Endothelial cell of umbilical vein (primary cell): ENCODE data around the gene KDM4C. TPM values are rescaled to one million over a fixed set of nuclear protein-coding genes. Genes with fewer than 3 reads are reported as not detected.

Source experiments
- BruUV-seq: library from RNA; stranded (reverse); fragments of 400-500 nt; replicated peaks from 2 replicates; lab custom pipeline; 2021; lab: Mats Ljungman, UMichigan
- CTCF ChIA-PET: fragments of 300-600, 350-600 bp; sonication (Branson Sonifier 250); formaldehyde crosslinking; loops from one replicate; lab custom pipeline; 2021; ENCODE audit warnings: antibody characterized with exemption, inconsistent platforms; lab: Charles Lee
- POLR2A ChIA-PET: fragments of 300-600, 350-600 bp; sonication (Branson Sonifier 250); formaldehyde crosslinking; loops from one replicate; lab custom pipeline; 2021; ENCODE audit warnings: antibody characterized with exemption, inconsistent platforms; lab: Charles Lee
- DNase-seq: peaks from one replicate; pipeline ENCODE4 v3.0.0-alpha.2; 2011; ENCODE audit warnings: low read depth, low spot score
- FAIRE-seq: peaks from 2 replicates; lab custom pipeline; 2011; peaks lifted over from hg19 to GRCh38; lab: Jason Lieb, UNC
- H2AFZ ChIP-seq: 2 replicates; pipeline ENCODE4 v1.6.0; 2012; ENCODE audit warnings: low read depth, low read length, control low read depth, inconsistent platforms
- H3K27ac ChIP-seq: 2 replicates; pipeline ENCODE4 v1.5.1; 2011; ENCODE audit warnings: low read depth, mild to moderate bottlenecking, control low read depth, low read length, moderate library complexity; ENCODE audit not compliant: insufficient read depth
- H3K27me3 ChIP-seq, 2 experiments: 2 replicates each; pipeline versions ENCODE4 v1.6.0 to v1.6.1; 2011; ENCODE audit warnings: low read length in 2 of 2, mixed read lengths in 1 of 2; ENCODE audit not compliant: control insufficient read depth in 2 of 2, insufficient read depth in 2 of 2
- H3K36me3 ChIP-seq, 2 experiments: 2 replicates in 1 of 2; 3 replicates in 1 of 2; pipeline ENCODE4 v1.5.1; 2011; ENCODE audit warnings: low read length in 2 of 2, mild to moderate bottlenecking in 1 of 2, moderate library complexity in 1 of 2; ENCODE audit not compliant: control insufficient read depth in 2 of 2, insufficient read depth in 2 of 2; ENCODE audit errors: extremely low read depth in 1 of 2
- H3K4me1 ChIP-seq: 3 replicates; pipeline ENCODE4 v1.5.1; 2011; ENCODE audit warnings: mild to moderate bottlenecking, low read length; ENCODE audit not compliant: control insufficient read depth, insufficient read depth; ENCODE audit errors: extremely low read depth
- H3K4me2 ChIP-seq: 2 replicates; pipeline ENCODE4 v1.6.1; 2011; ENCODE audit warnings: low read length, control low read depth, mixed read lengths; ENCODE audit not compliant: insufficient read depth
- H3K4me3 ChIP-seq, 3 experiments: fragments of 200-600 bp in 1 of 3; sonication (generic), shearing (Covaris generic) in 1 of 3; replicated peaks in 1 of 3; 2 replicates each; pipeline ENCODE4 v1.5.1; 2011 to 2016; ENCODE audit warnings: control low read depth in 3 of 3, low read length in 3 of 3, mild to moderate bottlenecking in 2 of 3, inconsistent platforms in 1 of 3, low read depth in 1 of 3, moderate library complexity in 1 of 3; ENCODE audit not compliant: insufficient read depth in 1 of 3
- H3K79me2 ChIP-seq: 2 replicates; pipeline ENCODE4 v1.6.0; 2012; ENCODE audit warnings: low read length, inconsistent platforms; ENCODE audit not compliant: control insufficient read depth, insufficient read depth
- H3K9ac ChIP-seq: replicated peaks from 2 replicates; pipeline ENCODE3; 2011; ENCODE audit warnings: low read length, control low read depth; ENCODE audit not compliant: insufficient read depth; ENCODE audit errors: extremely low read depth
- H3K9me1 ChIP-seq: replicated peaks from 3 replicates; pipeline ENCODE4 v1.6.0; 2011; ENCODE audit warnings: mild to moderate bottlenecking, low read length; ENCODE audit not compliant: control insufficient read depth, insufficient read depth; ENCODE audit errors: extremely low read depth
- H3K9me3 ChIP-seq: replicated peaks from 2 replicates; pipeline ENCODE4 v1.5.1; 2012; ENCODE audit warnings: low read length, inconsistent platforms; ENCODE audit not compliant: control insufficient read depth, insufficient read depth
- H4K20me1 ChIP-seq: replicated peaks from 2 replicates; pipeline ENCODE3; 2011; ENCODE audit warnings: mild to moderate bottlenecking, low read length; ENCODE audit not compliant: control insufficient read depth, insufficient read depth; ENCODE audit errors: extremely low read depth
- CTCF ChIP-seq, 2 donors: IDR thresholded peaks; 1 replicate in 1 of 2; 2 replicates in 1 of 2; pipeline ENCODE4 v1.5.1; 2011; ENCODE audit warnings: low read length in 2 of 2, mild to moderate bottlenecking in 2 of 2, moderate library complexity in 2 of 2, control low read depth in 1 of 2, inconsistent platforms in 1 of 2, low read depth in 1 of 2; ENCODE audit not compliant: insufficient read depth in 1 of 2; ENCODE audit errors: extremely low read depth in 1 of 2
- EZH2 ChIP-seq: IDR thresholded peaks from 2 replicates; pipeline ENCODE4 v1.6.1; 2012; ENCODE audit warnings: borderline replicate concordance, low read depth, mild to moderate bottlenecking, moderate library complexity, low read length, inconsistent platforms; ENCODE audit not compliant: severe bottlenecking
- FOS ChIP-seq: IDR thresholded peaks from 2 replicates; pipeline ENCODE4 v1.6.1; 2011; ENCODE audit warnings: mild to moderate bottlenecking, low read length, moderate library complexity, borderline replicate concordance; ENCODE audit not compliant: insufficient read depth
- GATA2 ChIP-seq: IDR thresholded peaks from 2 replicates; pipeline ENCODE4 v1.7.0; 2011; ENCODE audit warnings: low read depth, mild to moderate bottlenecking, moderate library complexity, mixed read lengths, low read length; ENCODE audit not compliant: insufficient read length, insufficient read depth
- JUN ChIP-seq: IDR thresholded peaks from 2 replicates; pipeline ENCODE4 v1.6.1; 2011; ENCODE audit warnings: borderline replicate concordance, low read depth; ENCODE audit not compliant: insufficient read length, insufficient read depth
- MAX ChIP-seq: IDR thresholded peaks from 2 replicates; pipeline ENCODE4 v1.6.1; 2011; ENCODE audit not compliant: insufficient read depth, insufficient read length
- MYC ChIP-seq: IDR thresholded peaks from one replicate; pipeline ENCODE4 v1.6.1; 2011; ENCODE audit warnings: mild to moderate bottlenecking, low read depth, low read length
- POLR2A ChIP-seq: IDR thresholded peaks from 2 replicates; pipeline ENCODE4 v1.6.1; 2012; ENCODE audit warnings: low read depth, mild to moderate bottlenecking, control low read depth, low read length
- POLR2AphosphoS5 ChIP-seq: IDR thresholded peaks from 2 replicates; pipeline ENCODE4 v1.6.1; 2012; ENCODE audit warnings: low read depth, mild to moderate bottlenecking, control low read depth, low read length, moderate library complexity; ENCODE audit not compliant: insufficient read depth
- dilution Hi-C: fragments of 300-500 bp; cut with MboI; formaldehyde crosslinking; loops from one replicate; pipeline ENCODE4 v1.15.0; 2019; ENCODE audit warnings: low sequenced_read_pairs; ENCODE audit not compliant: extremely low pct_ligation_motif_present
- intact Hi-C: fragments of 100-400 bp; cut with micrococcal nuclease; formaldehyde crosslinking; loops from one replicate; pipeline ENCODE4 v1.10.0; 2022
- polyA plus RNA-seq, 4 experiments: library from polyadenylated mRNA; depleted of rRNA in 3 of 4; stranded (reverse) in 3 of 4; unstranded in 1 of 4; fragments of >200 nt; gene quantifications; 2 replicates each; pipeline versions ENCODE4 v1.2.1 to v1.2.3, GENCODE V29; 2011 to 2012; ENCODE audit warnings: missing spikeins in 1 of 4
- total RNA-seq: library from RNA; stranded (reverse); gene quantifications from 2 replicates; pipeline ENCODE4 v1.2.3, GENCODE V29; 2021

The KDM4C gene
- total and polyA plus RNA-seq, 2 donors (not counting 3 experiments of a cell fraction or from before 2014, with no cell fraction given) = 5.4 to 15.0 TPM

- Histone ChIP-seq H3K9ac (no peak overlapping the region), H4K20me1 (no peaks in the 10 kb centered on the region), H3K27me3 (peaks cover 2 to 4% of the 10 kb centered on the region in 2 experiments), H3K9me3 (no peaks in the 10 kb centered on the region), H3K79me2 (no peaks in the 10 kb centered on the region), H2AFZ (no peak overlapping the region), H3K4me1 (no peaks in the 10 kb centered on the region), H3K9me1 (no peaks in the 10 kb centered on the region), H3K27ac (no peak overlapping the region), H3K4me2 (no peak overlapping the region), H3K36me3 (no peaks in the 10 kb centered on the region), H3K4me3 (no peak overlapping the region)
- POLR2A ChIA-PET = no interaction called here
- CTCF ChIA-PET = interaction anchor here (1.0 to 2.7 kb wide), 2 partner anchors 23 to 26 kb away, joined by 4 to 6 read pairs; no protein-coding TSS in a partner anchor
- TF ChIP-seq JUN (no peak), GATA2 (no peak), CTCF (IDR thresholded peaks at IDR 0.05; ENCODE audit: extremely low read depth in 1 of 2, insufficient read depth in 1 of 2, low read depth in 1 of 2, low read length in 2 of 2) (no peak), POLR2AphosphoS5 (no peak), POLR2A (no peak), EZH2 (no peak), MAX (no peak), MYC (no peak), FOS (no peak)
- FAIRE-seq (no peak), DNase-seq (no peak)
- dilution Hi-C loops (no loop called here), intact Hi-C loops (no loop called here)
- no TSS peak for BruUV-seq
Measured at GRCh38 chr9:7211657-7212056, 453.9 kb downstream of the KDM4C start.
